SK-N-SH treated with all-trans-retinoic acid at 6 μM for 48 hours (cell line): Measurements from ENCODE around the gene C18orf54.

Source experiments
- ARNTL ChIP-seq: fragments of 450-650 bp; formaldehyde crosslinking; IDR thresholded peaks from 2 replicates; pipeline ENCODE4 v1.5.0; 2020; ENCODE audit warnings: low read depth, mild to moderate bottlenecking, moderate library complexity, borderline replicate concordance
- ESRRG ChIP-seq: fragments of 250-450 bp; sonication (Bioruptor Pico); IDR thresholded peaks from 2 replicates; pipeline ENCODE4 v1.6.1; 2021; ENCODE audit warnings: mild to moderate bottlenecking
- ISL1 ChIP-seq: fragments of 250-450 bp; sonication (Bioruptor Pico); IDR thresholded peaks from 2 replicates; pipeline ENCODE4 v2.1.2; 2022; ENCODE audit warnings: mild to moderate bottlenecking, moderate library complexity
- OSR1 ChIP-seq: fragments of 250-450 bp; sonication (Bioruptor Pico); IDR thresholded peaks from 2 replicates; pipeline ENCODE4 v1.8.0; 2022; ENCODE audit warnings: moderate library complexity, mild to moderate bottlenecking, inconsistent platforms
- PATZ1 ChIP-seq: fragments of 250-450 bp; sonication (Bioruptor Pico); IDR thresholded peaks from 2 replicates; pipeline ENCODE4 v1.8.0; 2020; ENCODE audit warnings: mild to moderate bottlenecking, moderate library complexity, borderline replicate concordance
- POU6F1 ChIP-seq: fragments of 250-450 bp; sonication (Bioruptor Pico); IDR thresholded peaks from 2 replicates; pipeline ENCODE4 v1.8.0; 2021; ENCODE audit warnings: low read depth, mild to moderate bottlenecking, moderate library complexity, borderline replicate concordance
- ZFP3 ChIP-seq: fragments of 250-450 bp; sonication (Bioruptor Pico); IDR thresholded peaks from 2 replicates; pipeline ENCODE4 v1.5.0; 2020; ENCODE audit warnings: mild to moderate bottlenecking, moderate library complexity
- ZFP30 ChIP-seq: fragments of 450-650 bp; formaldehyde crosslinking; IDR thresholded peaks from 2 replicates; pipeline ENCODE4 v1.5.0; 2022; ENCODE audit warnings: mild to moderate bottlenecking, moderate library complexity
- ZNF565 ChIP-seq: fragments of 450-650 bp; formaldehyde crosslinking; conservative IDR thresholded peaks from 2 replicates; pipeline ENCODE4 v1.5.0; 2020; ENCODE audit warnings: low read depth, mild to moderate bottlenecking, moderate library complexity
- ZNF70 ChIP-seq: fragments of 450-650 bp; formaldehyde crosslinking; IDR thresholded peaks from 2 replicates; pipeline ENCODE4 v1.5.0; 2020; ENCODE audit warnings: mild to moderate bottlenecking, moderate library complexity

GRCh38 chr18:54330768-54331548 is 26.7 kb upstream of the C18orf54 start:
- TF ChIP-seq OSR1 (CRISPR knock-in tag) (no peak), POU6F1 (CRISPR knock-in tag) (no peak), ZFP30 (CRISPR knock-in tag) (no peak), ZNF565 (CRISPR knock-in tag) (no peak), ZNF70 (no peak), ARNTL (CRISPR knock-in tag) (no peak), PATZ1 (CRISPR knock-in tag) (no peak), ZFP3 (CRISPR knock-in tag) (no peak), ISL1 (CRISPR knock-in tag) (no peak), ESRRG (CRISPR knock-in tag) (no peak)
